Neural progenitor cell (in vitro differentiated cells): ENCODE measurements around the gene COA3. TPM values are rescaled to one million over a fixed set of nuclear protein-coding genes. Genes with fewer than 3 reads are reported as not detected.

Source experiments
- DNase-seq: peaks from one replicate; pipeline ENCODE4 v3.0.0-alpha.2; 2016; ENCODE audit warnings: low spot score
- H2AFZ ChIP-seq: fragments of 200-600 bp; sonication (generic); replicated peaks from 2 replicates; pipeline ENCODE4 v1.6.1; 2016; ENCODE audit warnings: antibody characterized with exemption
- H3F3A ChIP-seq: fragments of 200-600 bp; sonication (generic); 2 replicates; pipeline ENCODE4 v1.6.1; 2016; ENCODE audit warnings: antibody characterized with exemption, low read depth
- H3K27ac ChIP-seq: fragments of 200-600 bp; sonication (generic); 2 replicates; pipeline ENCODE4 v1.5.1; 2016; ENCODE audit warnings: mild to moderate bottlenecking
- H3K27me3 ChIP-seq: fragments of 200-600 bp; sonication (generic); 2 replicates; pipeline ENCODE4 v1.6.1; 2016; ENCODE audit warnings: mild to moderate bottlenecking, moderate library complexity
- H3K36me3 ChIP-seq: fragments of 200-600 bp; sonication (generic); 2 replicates; pipeline ENCODE4 v1.5.1; 2016
- H3K4me1 ChIP-seq: fragments of 200-600 bp; sonication (generic); 2 replicates; pipeline ENCODE4 v1.6.1; 2016; ENCODE audit warnings: mixed run types
- H3K4me2 ChIP-seq: fragments of 200-600 bp; sonication (generic); 2 replicates; pipeline ENCODE4 v1.6.1; 2016
- H3K4me3 ChIP-seq: fragments of 200-600 bp; sonication (generic); 2 replicates; pipeline ENCODE4 v1.5.1; 2016
- H3K79me2 ChIP-seq: fragments of 200-600 bp; sonication (generic); 2 replicates; pipeline ENCODE4 v1.6.1; 2016; ENCODE audit warnings: low read depth
- H3K9ac ChIP-seq: fragments of 200-600 bp; sonication (generic); 2 replicates; pipeline ENCODE4 v1.6.1; 2016
- H3K9me3 ChIP-seq: fragments of 200-600 bp; sonication (generic); 2 replicates; pipeline ENCODE4 v1.5.1; 2016; ENCODE audit warnings: low read depth
- H4K20me1 ChIP-seq: fragments of 200-600 bp; sonication (generic); 2 replicates; pipeline ENCODE4 v1.6.1; 2016; ENCODE audit warnings: low read depth
- H3K27ac Mint-ChIP-seq: 3 replicates; pipeline ENCODE4 v1.8.0; 2021; ENCODE audit warnings: mixed read lengths
- H3K27me3 Mint-ChIP-seq: 2 replicates; pipeline ENCODE4 v1.8.0; 2022; ENCODE audit warnings: low read depth, mild to moderate bottlenecking, inconsistent platforms, moderate library complexity, mixed read lengths; ENCODE audit not compliant: insufficient read depth
- H3K36me3 Mint-ChIP-seq: 3 replicates; pipeline ENCODE4 v1.8.0; 2021; ENCODE audit warnings: mixed read lengths
- H3K4me1 Mint-ChIP-seq: 3 replicates; pipeline ENCODE4 v1.8.0; 2021; ENCODE audit warnings: mixed read lengths
- H3K4me3 Mint-ChIP-seq: 3 replicates; pipeline ENCODE4 v1.8.0; 2021; ENCODE audit warnings: mild to moderate bottlenecking, moderate library complexity, mixed read lengths
- H3K9me3 Mint-ChIP-seq: 3 replicates; pipeline ENCODE4 v1.8.0; 2020; ENCODE audit warnings: mixed read lengths
- EZH2 ChIP-seq: fragments of 200-600 bp; sonication (generic); IDR thresholded peaks from 2 replicates; pipeline ENCODE4 v1.6.1; 2017; ENCODE audit warnings: antibody characterized with exemption, mild to moderate bottlenecking, moderate library complexity
- EZH2phosphoT487 ChIP-seq: fragments of 200-600 bp; sonication (generic); IDR thresholded peaks from 2 replicates; pipeline ENCODE4 v1.6.1; 2017; ENCODE audit warnings: antibody characterized with exemption
- total RNA-seq: library from RNA; depleted of rRNA; stranded (reverse); fragments of >200 nt; gene quantifications from 2 replicates; pipeline ENCODE4 v1.2.3, GENCODE V29; 2015; ENCODE audit warnings: low replicate concordance
- TF ChIP-seq, protein P1 (sequence below): fragments of 200-600 bp; sonication (generic); IDR thresholded peaks from 2 replicates; pipeline ENCODE4 v1.5.1; 2017; ENCODE audit warnings: antibody characterized with exemption, mild to moderate bottlenecking

Gene COA3
- total RNA-seq, 1 donor from 2014 or later, result 61.2 TPM

DNA sequence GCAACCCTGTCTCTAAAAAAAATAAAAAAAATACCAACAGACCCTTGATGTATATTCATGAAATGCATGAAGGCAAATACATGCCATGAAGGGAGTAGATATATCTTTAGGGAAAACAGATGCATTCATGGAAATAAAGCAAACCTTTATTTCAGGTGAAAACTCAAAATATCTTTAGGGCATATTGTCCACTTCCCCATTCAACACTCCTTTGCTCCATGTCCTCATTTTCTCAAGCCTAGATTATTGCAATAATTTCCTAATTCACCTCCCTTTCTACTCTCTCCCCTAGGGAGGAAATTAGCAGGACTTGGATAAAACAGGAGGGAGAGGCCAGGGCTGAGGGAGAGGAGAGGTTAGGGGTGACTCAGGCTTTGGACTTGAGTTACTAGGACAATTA is 31.0 kb downstream of the COA3 start:
- Mint-ChIP-seq H3K4me3 (no peak overlapping the region), H3K36me3 (no peaks in the 10 kb centered on the region), H3K27me3 (peaks cover 14% of the 10 kb centered on the region), H3K9me3 (no peaks in the 10 kb centered on the region), H3K4me1 (peaks cover 16% of the 10 kb centered on the region), H3K27ac (no peak overlapping the region)
- no peak overlapping the region for H3K4me2 ChIP-seq
- no peaks in the 10 kb centered on the region for H3F3A ChIP-seq
- no peak overlapping the region for H3K9ac ChIP-seq
- H2AFZ ChIP-seq, result no peak overlapping the region
- peaks cover 5% of the 10 kb centered on the region for H3K27me3 ChIP-seq
- TF ChIP-seq EZH2phosphoT487, result no peak
- no peak for TF ChIP-seq EZH2
- H3K27ac ChIP-seq, result no peak overlapping the region
- H3K79me2 ChIP-seq, result no peaks in the 10 kb centered on the region
- H3K4me3 ChIP-seq, result no peak overlapping the region
- no peak for DNase-seq
- no peaks in the 10 kb centered on the region for H3K9me3 ChIP-seq
- no peaks in the 10 kb centered on the region for H3K36me3 ChIP-seq
- peaks cover 7% of the 10 kb centered on the region for H3K4me1 ChIP-seq
- no peaks in the 10 kb centered on the region for H4K20me1 ChIP-seq

DNA sequence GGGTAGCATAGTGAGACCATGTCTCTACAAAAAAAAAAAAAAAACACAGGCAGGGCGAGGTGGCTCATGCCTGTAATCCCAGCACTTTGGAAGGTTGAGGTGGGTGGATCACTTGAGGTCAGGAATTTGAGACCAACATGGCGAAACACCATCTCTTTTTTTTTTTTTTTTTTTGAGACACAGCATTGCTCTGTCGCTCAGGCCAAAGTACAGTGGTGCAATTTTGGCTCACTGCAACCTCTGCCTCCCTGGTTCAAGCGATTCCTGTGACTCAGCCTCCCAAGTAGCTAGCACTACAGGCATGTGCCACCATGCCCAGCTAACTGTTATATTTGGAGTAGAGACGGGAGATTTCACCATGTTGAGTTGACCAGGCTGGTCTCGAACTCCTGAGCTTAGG is 32.4 kb downstream of the COA3 start:
- TF ChIP-seq, protein P1, sequence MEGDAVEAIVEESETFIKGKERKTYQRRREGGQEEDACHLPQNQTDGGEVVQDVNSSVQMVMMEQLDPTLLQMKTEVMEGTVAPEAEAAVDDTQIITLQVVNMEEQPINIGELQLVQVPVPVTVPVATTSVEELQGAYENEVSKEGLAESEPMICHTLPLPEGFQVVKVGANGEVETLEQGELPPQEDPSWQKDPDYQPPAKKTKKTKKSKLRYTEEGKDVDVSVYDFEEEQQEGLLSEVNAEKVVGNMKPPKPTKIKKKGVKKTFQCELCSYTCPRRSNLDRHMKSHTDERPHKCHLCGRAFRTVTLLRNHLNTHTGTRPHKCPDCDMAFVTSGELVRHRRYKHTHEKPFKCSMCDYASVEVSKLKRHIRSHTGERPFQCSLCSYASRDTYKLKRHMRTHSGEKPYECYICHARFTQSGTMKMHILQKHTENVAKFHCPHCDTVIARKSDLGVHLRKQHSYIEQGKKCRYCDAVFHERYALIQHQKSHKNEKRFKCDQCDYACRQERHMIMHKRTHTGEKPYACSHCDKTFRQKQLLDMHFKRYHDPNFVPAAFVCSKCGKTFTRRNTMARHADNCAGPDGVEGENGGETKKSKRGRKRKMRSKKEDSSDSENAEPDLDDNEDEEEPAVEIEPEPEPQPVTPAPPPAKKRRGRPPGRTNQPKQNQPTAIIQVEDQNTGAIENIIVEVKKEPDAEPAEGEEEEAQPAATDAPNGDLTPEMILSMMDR, result no peak
- TF ChIP-seq EZH2 (no peak), EZH2phosphoT487 (no peak)
- H3K27me3 ChIP-seq, result peaks cover 18% of the 10 kb centered on the region
- no peak overlapping the region for H3K4me3 ChIP-seq
- no peaks in the 10 kb centered on the region for H3K9me3 ChIP-seq
- H3K9me3 Mint-ChIP-seq, result no peaks in the 10 kb centered on the region
- H3K4me3 Mint-ChIP-seq, result no peak overlapping the region
- H3K9ac ChIP-seq, result no peak overlapping the region
- peaks cover 1% of the 10 kb centered on the region for H3K36me3 Mint-ChIP-seq
- peaks cover 10% of the 10 kb centered on the region for H3K4me1 ChIP-seq
- no peaks in the 10 kb centered on the region for H3F3A ChIP-seq
- peaks cover 15% of the 10 kb centered on the region for H3K4me1 Mint-ChIP-seq
- DNase-seq, result no peak
- no peaks in the 10 kb centered on the region for H3K36me3 ChIP-seq
- no peak overlapping the region for H2AFZ ChIP-seq
- H3K79me2 ChIP-seq, result no peaks in the 10 kb centered on the region
- no peak overlapping the region for H3K4me2 ChIP-seq
- H4K20me1 ChIP-seq, result no peaks in the 10 kb centered on the region
- no peak overlapping the region for H3K27ac ChIP-seq
- H3K27ac Mint-ChIP-seq, result no peak overlapping the region
- peaks cover 19% of the 10 kb centered on the region for H3K27me3 Mint-ChIP-seq

DNA sequence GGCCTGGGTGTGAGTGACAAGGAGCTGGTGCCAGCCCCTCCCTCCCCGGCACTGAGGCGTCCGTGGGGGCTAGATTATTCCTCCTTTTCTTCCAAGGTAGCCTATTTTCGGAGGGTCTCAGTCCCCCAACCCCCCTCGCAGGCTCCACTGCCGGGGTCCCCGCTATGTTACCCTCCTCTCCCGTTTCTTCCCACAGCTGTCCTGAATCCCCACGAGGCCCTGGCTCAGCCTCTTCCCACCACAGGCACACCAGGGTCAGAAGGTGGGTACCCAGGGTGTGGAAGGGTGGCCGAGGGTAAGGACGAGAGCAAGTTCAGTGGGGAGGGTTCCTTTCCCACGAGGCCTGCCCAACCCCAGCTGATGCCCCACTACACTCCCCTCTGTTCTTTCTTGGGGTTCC is 36.9 kb downstream of the COA3 start:
- Histone ChIP-seq H2AFZ (no peak overlapping the region), H4K20me1 (no peaks in the 10 kb centered on the region), H3K9me3 (no peaks in the 10 kb centered on the region), H3K36me3 (no peaks in the 10 kb centered on the region), H3K4me3 (peak overlapping the region; percentile 58), H3K4me1 (peaks cover 16% of the 10 kb centered on the region), H3K9ac (no peak overlapping the region), H3F3A (peaks cover 2% of the 10 kb centered on the region), H3K27me3 (peaks cover 51% of the 10 kb centered on the region), H3K79me2 (no peaks in the 10 kb centered on the region), H3K4me2 (peak overlapping the region; percentile 88), H3K27ac (no peak overlapping the region)
- Mint-ChIP-seq H3K4me1 (peaks cover 17% of the 10 kb centered on the region), H3K4me3 (peak overlapping the region; percentile 79), H3K27me3 (peaks cover 28% of the 10 kb centered on the region), H3K27ac (no peak overlapping the region), H3K9me3 (no peaks in the 10 kb centered on the region), H3K36me3 (peaks cover 1% of the 10 kb centered on the region)
- TF ChIP-seq EZH2, result no peak
- no peak for TF ChIP-seq EZH2phosphoT487
- TF ChIP-seq, protein P1, result no peak
- no peak for DNase-seq

DNA sequence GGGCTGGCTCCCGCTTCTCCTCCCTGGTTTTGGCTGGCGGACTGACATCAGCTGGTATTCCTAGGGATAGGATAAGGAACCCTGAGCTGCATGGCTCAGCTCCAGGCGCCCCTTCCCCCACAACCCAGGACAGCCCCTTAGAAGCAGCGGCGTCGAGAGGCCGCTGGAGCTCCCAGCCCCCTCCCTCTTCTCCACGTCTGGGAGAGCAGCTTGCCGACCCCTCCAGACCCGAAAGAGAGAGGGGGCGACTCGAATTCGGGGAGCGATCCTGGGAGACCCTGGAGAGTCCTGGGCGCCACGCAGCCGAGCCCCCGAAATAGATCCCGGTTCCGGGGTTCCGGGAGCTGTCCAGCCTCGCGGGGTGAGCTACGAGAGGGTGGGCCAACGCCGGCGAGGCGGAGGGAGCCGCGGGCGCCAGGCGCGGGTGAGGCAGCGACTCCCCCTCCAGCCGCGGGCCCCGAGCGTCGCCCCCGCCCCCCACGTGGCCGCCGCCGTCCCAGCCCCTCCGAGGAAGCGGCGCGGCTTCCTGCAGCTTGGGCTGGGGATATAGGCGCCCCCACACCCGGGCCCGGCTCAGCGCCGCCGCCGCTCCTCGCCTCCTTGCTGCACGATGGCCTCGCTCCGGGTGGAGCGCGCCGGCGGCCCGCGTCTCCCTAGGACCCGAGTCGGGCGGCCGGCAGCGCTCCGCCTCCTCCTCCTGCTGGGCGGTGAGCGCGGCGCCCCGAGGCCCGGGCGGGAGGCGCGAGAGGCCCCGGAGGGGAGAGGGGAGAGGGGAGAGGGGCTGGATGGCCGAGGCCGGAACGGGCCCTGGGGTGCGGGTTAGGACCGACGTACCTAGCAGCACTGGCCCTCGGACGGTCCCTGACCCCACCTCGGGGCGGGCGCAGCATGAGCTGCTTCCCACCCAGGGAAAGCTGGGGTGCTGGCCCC is 37.6 kb downstream of the COA3 start, which contains the start of gene RAMP2:
Gene RAMP2 (plus strand): TSS at position 576 of the 930 bp plus-strand sequence. CDS start 35 bp downstream, at position 611.
- peaks cover 28% of the 10 kb centered on the region for H3K27me3 Mint-ChIP-seq
- Histone ChIP-seq H3K9me3 (no peaks in the 10 kb centered on the region), H3K4me1 (peaks cover 16% of the 10 kb centered on the region), H3F3A (peaks cover 2% of the 10 kb centered on the region), H3K27me3 (peaks cover 51% of the 10 kb centered on the region), H3K4me3 (peak within 1 kb of the TSS; percentile 58), H3K36me3 (no peaks in the 10 kb centered on the region), H3K27ac (no peak within 1 kb of the TSS), H3K4me2 (peak within 1 kb of the TSS; percentile 88), H3K9ac (no peak within 1 kb of the TSS), H4K20me1 (no peaks in the 10 kb centered on the region), H2AFZ (peak within 1 kb of the TSS; percentile 85), H3K79me2 (no peaks in the 10 kb centered on the region)
- no peak within 1 kb of the TSS for H3K27ac Mint-ChIP-seq
- H3K9me3 Mint-ChIP-seq, result no peaks in the 10 kb centered on the region
- H3K36me3 Mint-ChIP-seq, result peaks cover 1% of the 10 kb centered on the region
- H3K4me1 Mint-ChIP-seq, result peaks cover 17% of the 10 kb centered on the region
- DNase-seq, result peak; percentile 75
- peak within 1 kb of the TSS; percentile 79 for H3K4me3 Mint-ChIP-seq
- TF ChIP-seq EZH2, result peak; percentile 34
- TF ChIP-seq, protein P1, result no peak
